Smooth muscle cell (in vitro differentiated cells): ENCODE data around the gene LRRC4B. TPM values are rescaled to one million over a fixed set of nuclear protein-coding genes. Genes with fewer than 3 reads are reported as not detected.

Experiments
- DNase-seq: peaks from one replicate; lab custom pipeline; 2025; ENCODE audit not compliant: unreplicated experiment; lab: John Stamatoyannopoulos, UW
- H2AFZ ChIP-seq: fragments of 200-600 bp; sonication (generic); 2 replicates; pipeline ENCODE4 v1.6.0; 2016; ENCODE audit warnings: antibody characterized with exemption, low read depth, mild to moderate bottlenecking
- H3F3A ChIP-seq: fragments of 200-600 bp; sonication (generic); 2 replicates; pipeline ENCODE4 v1.6.0; 2017; ENCODE audit warnings: antibody characterized with exemption, low read depth
- H3K27ac ChIP-seq: fragments of 200-600 bp; sonication (generic); 2 replicates; pipeline ENCODE4 v1.5.1; 2016; ENCODE audit warnings: low read depth, mild to moderate bottlenecking
- H3K27me3 ChIP-seq: fragments of 200-600 bp; sonication (generic); 2 replicates; pipeline ENCODE4 v1.6.1; 2016; ENCODE audit warnings: low read depth, mild to moderate bottlenecking
- H3K36me3 ChIP-seq: fragments of 200-600 bp; sonication (generic); 2 replicates; pipeline ENCODE4 v1.5.1; 2016; ENCODE audit warnings: low read depth
- H3K4me1 ChIP-seq: fragments of 200-600 bp; sonication (generic); 2 replicates; pipeline ENCODE4 v1.5.1; 2016; ENCODE audit warnings: low read depth
- H3K4me2 ChIP-seq: fragments of 200-600 bp; sonication (generic); 2 replicates; pipeline ENCODE4 v1.6.0; 2016; ENCODE audit warnings: mild to moderate bottlenecking
- H3K4me3 ChIP-seq: fragments of 200-600 bp; sonication (generic); 2 replicates; pipeline ENCODE4 v1.5.1; 2016; ENCODE audit warnings: mild to moderate bottlenecking
- H3K79me2 ChIP-seq: fragments of 200-600 bp; sonication (generic); 2 replicates; pipeline ENCODE4 v1.6.0; 2016; ENCODE audit warnings: low read depth, mild to moderate bottlenecking
- H3K9ac ChIP-seq: fragments of 200-600 bp; sonication (generic); 2 replicates; pipeline ENCODE4 v1.6.0; 2016; ENCODE audit warnings: low read depth
- H3K9me3 ChIP-seq: fragments of 200-600 bp; sonication (generic); replicated peaks from 2 replicates; pipeline ENCODE4 v1.5.1; 2016; ENCODE audit warnings: low read depth
- H4K20me1 ChIP-seq: fragments of 200-600 bp; sonication (generic); 2 replicates; pipeline ENCODE4 v1.6.0; 2016; ENCODE audit warnings: low read depth
- CTCF ChIP-seq: fragments of 200-600 bp; sonication (generic); IDR thresholded peaks from 2 replicates; pipeline ENCODE4 v1.5.1; 2017; ENCODE audit warnings: borderline replicate concordance, mild to moderate bottlenecking, antibody characterized with exemption; ENCODE audit not compliant: insufficient read depth, poor library complexity, severe bottlenecking
- WGBS: methylation state at CpG from one replicate; pipeline ENCODE4 v1.1.7; 2016; ENCODE audit warnings: low lambda C conversion rate; 5-methylcytosine and 5-hydroxymethylcytosine counted together
- polyA plus RNA-seq: library from polyadenylated mRNA; unstranded; fragments of >200 nt; fragmentation: Nextera tagmentation; extraction: Ambion mirVana; gene quantifications from 2 replicates; pipeline ENCODE4 v1.2.1, GENCODE V29; 2016
- total RNA-seq: library from RNA; depleted of rRNA; stranded (reverse); fragments of >200 nt; gene quantifications from 2 replicates; pipeline ENCODE4 v1.2.3, GENCODE V29; 2014

LRRC4B gene
- total and polyA plus RNA-seq, 2 experiments from 2014 or later = 1.7 to 8.6 TPM

GRCh38 chr19:50506700-50507099 is 61.5 kb downstream of the LRRC4B start:
- Histone ChIP-seq H4K20me1 (no peaks in the 10 kb centered on the region), H3K4me3 (no peak overlapping the region), H3K27me3 (no peaks in the 10 kb centered on the region), H3K9ac (no peak overlapping the region), H3K79me2 (no peaks in the 10 kb centered on the region), H3K9me3 (no peaks in the 10 kb centered on the region), H3K4me1 (peaks cover 4% of the 10 kb centered on the region), H2AFZ (no peak overlapping the region), H3K4me2 (no peak overlapping the region), H3K36me3 (no peaks in the 10 kb centered on the region), H3F3A (no peaks in the 10 kb centered on the region), H3K27ac (no peak overlapping the region)
- no peak for TF ChIP-seq CTCF
- WGBS = 100% methylated on average over 1 of the region's 10 CpGs
- no peak for DNase-seq

DNA sequence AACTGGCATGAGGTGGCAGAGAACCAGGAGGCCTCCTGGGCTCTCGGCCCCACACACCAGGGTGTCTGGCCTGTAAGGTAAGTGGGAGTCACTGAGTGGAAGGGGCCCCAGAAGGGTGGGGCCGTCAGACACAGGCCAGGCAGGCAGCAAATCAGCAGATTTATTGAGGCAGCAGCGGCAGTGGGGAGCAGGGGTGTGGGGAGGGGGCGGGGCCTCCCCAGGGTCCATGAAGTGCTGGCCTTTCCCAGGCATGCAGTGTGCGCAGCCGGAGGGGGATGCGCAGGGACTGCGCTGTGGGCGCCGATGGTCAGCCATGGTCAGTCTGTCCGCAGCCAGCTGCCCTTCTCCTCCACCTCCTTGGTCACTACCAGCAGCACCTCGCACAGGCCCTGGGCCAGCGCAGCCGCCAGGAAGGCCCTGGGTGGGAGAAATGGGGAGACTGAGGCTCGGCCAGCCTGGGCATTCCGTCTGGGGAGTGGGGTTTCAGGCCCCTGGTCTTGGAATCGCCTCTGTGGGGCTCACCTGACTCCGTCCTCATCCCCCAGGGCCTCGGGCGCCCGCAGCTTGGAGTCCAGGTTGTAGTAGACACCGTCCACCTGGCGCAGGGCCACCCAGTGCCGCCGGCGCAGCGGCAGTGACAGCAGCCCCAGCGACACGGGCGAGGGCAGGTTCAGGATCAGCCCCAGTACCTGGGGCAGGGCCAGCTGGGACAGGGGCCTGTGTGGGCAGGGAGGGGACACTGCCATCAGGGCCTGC is 62.2 kb downstream of the LRRC4B start:
- H4K20me1 ChIP-seq = no peaks in the 10 kb centered on the region
- no peak overlapping the region for H3K27ac ChIP-seq
- H3K9ac ChIP-seq = no peak overlapping the region
- WGBS = 96% methylated on average over 27 of the region's 30 CpGs
- no peak overlapping the region for H2AFZ ChIP-seq
- no peaks in the 10 kb centered on the region for H3K9me3 ChIP-seq
- no peaks in the 10 kb centered on the region for H3K79me2 ChIP-seq
- H3K4me2 ChIP-seq = no peak overlapping the region
- no peak for TF ChIP-seq CTCF
- H3K4me3 ChIP-seq = no peak overlapping the region
- H3F3A ChIP-seq = no peaks in the 10 kb centered on the region
- H3K4me1 ChIP-seq = peaks cover 4% of the 10 kb centered on the region
- no peaks in the 10 kb centered on the region for H3K36me3 ChIP-seq
- H3K27me3 ChIP-seq = no peaks in the 10 kb centered on the region
- no peak for DNase-seq

- 88% methylated on average over 25 of the region's 25 CpGs for WGBS
- H3K9ac ChIP-seq = no peak overlapping the region
These were observed 66.4 kb downstream of the LRRC4B start for GRCh38 chr19:50501568-50502475.

More at GRCh38 chr19:50501568-50502475, 66.4 kb downstream of the LRRC4B start:
- H3K4me1 ChIP-seq = no peaks in the 10 kb centered on the region
- no peak overlapping the region for H3K27ac ChIP-seq
- no peak overlapping the region for H2AFZ ChIP-seq
- TF ChIP-seq CTCF = no peak
- H3K36me3 ChIP-seq = no peaks in the 10 kb centered on the region
- H3K9me3 ChIP-seq = no peaks in the 10 kb centered on the region
- H4K20me1 ChIP-seq = no peaks in the 10 kb centered on the region
- H3F3A ChIP-seq = no peaks in the 10 kb centered on the region
- H3K4me3 ChIP-seq = no peak overlapping the region
- H3K27me3 ChIP-seq = peaks cover 13% of the 10 kb centered on the region
- no peaks in the 10 kb centered on the region for H3K79me2 ChIP-seq
- no peak for DNase-seq
- H3K4me2 ChIP-seq = no peak overlapping the region
